NCI-H82 treated with DMSO at 0.1 percent for 48 hours (cell line): Measurements from ENCODE around the gene ANKRD31.
"Not testable (repeated sequence)": the region's sequence is repeated elsewhere in the genome, so short reads cannot be mapped to it uniquely, and the experiment has no call there.

Experiments used
- DNase-seq: peaks from one replicate; lab custom pipeline; 2025; ENCODE audit not compliant: unreplicated experiment; lab: John Stamatoyannopoulos, UW

The ANKRD31 gene, protein sequence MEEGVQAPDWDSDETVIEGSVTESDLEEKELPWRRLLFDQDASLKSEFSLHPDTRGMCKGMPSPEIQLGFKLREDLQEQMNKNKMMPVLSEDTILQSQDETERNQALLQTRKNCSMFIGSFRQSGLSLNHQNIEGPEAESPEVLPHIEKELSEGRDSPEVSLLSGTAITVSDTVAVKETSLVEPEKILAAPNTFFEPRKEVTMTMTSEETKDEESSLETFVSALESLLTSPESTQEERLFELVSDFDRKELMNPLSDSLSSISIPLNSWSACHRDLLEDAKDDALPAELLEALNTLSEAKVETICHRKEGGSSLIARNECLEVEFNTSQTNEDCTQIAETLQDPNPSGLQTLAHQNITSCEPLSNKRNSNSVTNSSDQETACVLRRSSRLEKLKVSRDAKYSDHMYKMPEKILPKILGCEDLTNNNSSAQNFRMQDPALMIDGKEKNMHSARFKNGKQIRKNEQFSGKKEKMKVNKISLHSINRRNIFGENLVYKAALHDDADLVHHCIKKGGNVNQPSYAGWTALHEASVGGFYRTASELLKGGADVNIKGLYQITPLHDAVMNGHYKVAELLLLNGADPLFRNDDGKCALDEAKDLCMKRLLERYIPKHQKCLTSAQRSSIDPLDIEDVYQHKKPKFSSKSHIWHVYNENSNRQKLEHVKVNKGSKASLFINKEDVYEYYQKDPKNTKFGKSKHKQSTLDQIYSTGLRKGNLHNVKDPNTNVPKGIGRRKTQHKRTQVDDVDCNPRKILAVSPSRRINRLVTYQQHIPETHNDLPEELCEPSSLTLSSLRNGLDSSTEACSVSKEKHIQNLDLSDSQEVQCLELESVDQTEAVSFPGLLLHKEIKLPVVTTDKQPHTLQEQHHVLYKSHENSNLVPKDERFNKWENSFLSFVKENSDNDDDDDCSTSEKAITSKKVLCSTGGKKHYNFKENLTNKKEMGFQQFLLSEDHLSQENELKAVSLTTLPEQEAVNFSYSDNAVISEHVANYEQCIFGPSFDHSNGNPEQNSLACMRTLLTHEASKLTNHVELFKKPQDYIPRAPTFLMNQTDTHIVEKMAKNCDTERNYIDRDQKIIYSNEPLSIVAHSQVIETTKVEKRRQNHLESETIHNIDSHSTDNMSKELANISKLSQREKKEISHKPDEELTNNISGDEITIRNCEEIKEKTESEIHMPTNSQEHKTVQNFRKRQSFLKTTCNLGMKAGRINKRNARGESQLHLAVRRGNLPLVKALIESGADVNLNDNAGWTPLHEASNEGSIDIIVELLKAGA (N-terminal part only)

DNA sequence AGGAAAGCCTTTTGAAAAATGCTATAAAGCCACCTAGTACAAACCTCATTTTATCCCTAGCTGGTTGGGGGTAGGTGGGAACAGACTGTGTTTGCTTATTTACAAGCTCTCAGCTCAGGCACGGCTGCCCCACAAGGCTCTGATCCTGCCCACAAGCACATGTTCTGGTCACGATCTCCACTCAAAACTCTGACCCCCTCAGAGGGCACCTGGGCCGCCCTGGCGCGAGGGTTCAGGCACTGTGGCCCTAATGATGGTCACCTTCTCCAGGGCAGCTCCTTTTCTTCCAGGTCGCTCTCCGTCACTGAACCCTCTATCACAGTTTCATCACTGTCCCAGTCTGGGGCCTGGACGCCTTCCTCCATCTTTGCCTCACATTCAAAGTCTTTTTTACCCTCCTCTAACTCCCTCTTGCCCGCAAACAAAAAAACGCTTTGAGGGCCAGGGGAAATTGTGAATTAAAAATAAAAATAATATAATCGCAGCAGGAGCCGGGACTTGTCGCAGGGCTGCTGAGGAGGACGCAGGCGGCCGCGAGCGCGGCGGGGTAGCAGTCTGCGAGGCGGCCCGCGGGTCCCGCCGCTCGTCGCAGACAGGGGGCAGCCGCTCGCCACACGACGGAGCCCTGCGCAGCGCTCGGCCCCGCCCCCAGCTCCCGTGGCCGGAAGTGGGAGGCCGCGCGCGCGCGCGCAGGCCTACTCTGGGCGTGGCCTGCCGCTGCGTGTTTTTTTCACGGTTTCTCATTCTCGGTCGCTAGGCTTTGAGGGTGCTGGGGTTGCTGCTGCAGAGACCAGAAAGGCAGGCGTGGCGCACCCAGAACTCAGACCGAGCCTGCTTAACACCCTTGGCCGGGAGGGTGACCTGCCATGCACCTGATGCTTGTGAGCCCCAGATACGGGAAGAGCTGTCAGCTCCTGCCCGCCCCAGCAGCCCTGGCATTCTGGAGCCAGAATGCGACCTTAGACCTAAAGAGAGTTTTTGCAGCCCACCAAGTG, at the start of gene ANKRD31:
ANKRD31 (minus strand) TSS at position 557 of the 995 bp plus-strand sequence; CDS start at position 365, 192 bp downstream.
- peak; percentile 29 for DNase-seq

DNA sequence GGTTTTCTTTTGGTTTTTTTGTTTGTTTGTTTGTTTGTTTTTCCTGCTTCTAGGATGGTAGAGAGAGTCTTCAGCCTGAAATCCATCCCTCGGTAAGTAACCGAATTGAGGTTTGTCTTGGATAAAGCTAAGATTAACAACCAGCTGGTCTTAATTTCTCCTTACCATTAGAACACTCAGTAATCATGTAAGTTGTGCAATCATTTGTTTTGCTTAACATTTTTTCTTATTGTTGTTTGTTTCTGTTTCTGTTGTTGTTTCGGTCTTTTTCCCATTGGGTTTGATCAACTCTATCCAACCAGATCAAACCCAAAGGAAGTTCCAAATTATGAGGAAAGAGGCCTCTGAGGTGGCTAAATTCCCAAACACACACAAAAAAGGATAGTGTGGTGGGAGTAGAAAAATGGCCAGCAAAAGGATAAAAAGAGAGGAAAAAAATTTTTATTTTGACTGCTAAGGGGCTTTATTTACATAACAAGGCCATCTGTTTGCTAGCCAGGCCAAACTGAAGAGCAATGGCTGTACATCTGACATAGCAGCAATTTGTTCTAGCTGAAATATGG, 49.6 kb upstream of the ANKRD31 start:
- no peak for DNase-seq

DNA sequence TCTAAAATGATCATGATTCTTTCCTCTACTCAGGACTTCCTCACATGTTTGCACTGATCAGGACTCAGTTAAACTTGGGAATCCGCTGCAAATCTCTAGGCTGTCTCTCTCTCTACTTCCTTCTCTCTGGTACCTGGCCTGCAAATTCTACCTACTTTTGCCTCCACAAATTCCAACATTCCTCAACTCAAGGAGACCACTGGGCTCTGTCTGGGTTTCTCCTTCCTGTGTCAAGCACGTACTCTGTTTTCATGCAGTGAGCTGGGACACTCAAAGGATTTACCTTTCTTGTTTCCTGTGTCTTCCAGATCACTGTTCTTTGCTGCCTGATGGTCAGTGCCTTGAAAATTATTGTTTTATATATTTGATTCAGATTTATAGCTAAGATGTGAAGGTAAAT, 45.9 kb upstream of the ANKRD31 start:
- DNase-seq = no peak

DNA sequence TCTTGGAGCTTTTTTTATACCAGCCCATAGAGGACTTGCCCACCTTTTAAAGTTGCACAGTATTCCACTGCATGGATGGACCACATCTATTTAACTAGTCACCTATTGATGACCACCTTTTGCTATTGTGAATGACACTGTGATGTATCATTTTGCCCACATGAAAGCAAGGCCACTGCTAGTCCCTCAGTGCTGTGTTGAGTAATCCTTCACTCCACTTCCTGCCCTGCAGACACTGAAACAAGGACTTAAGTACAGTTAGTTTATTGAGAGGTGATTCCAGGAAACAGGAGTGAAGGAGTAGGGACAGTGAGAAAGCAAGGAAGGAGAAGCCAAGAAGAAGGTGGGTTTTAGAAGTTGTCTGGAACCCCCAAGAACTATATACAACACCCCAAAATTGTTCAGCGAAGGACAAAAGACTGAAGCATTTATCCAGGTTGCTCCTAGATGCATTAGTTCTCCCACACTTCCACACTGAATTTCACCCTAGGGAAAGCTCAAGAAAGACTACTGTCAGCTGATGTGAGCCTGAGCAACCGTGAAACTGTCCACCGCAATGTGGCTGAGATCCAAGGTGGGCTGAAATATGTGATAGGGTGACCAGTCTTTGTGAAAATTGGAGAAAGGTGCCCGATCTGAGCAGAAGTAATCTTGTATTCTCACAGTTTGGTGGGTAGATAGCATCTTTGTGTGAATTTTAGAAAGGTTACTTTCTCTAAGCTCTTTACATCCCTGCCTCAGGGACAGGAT, 45.2 kb upstream of the ANKRD31 start:
- DNase-seq = no peak

DNA sequence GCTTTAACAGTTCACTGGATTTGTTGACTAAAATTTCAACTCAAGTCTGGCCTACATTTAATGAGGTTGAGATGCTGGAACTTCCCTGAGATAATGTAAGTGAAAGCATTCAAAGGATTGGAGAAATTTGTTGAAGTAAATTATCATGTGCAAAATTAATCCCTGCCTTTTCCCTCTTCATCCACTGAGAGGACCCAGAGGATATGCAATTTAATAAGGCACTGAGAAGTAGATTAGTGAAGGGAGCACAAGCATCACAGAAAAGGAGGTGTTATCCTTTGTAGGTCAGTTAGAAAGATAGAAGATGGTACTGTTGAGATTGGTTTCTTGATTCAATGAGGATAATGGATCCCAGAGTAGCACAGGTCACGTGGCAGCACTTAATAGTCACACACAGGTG, 42.6 kb upstream of the ANKRD31 start:
- no peak for DNase-seq

DNA sequence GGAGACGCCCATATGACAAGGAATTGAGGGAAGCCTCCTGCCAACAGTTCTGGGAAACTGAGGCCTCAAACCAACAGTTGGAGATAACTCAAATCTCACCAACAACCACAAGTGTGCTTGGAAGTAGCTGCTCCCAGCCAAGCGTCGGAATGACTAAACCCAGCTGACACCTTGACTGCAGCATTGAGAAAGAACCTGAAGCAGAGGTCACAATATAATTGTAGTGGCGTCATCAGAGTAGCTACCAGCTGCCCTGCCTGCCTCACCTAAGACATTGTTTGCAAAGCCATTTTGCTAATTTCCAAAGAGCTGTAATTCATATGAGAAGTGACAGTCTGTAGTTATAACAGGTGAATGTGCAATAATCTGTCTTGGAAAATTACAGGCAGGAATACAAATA, 40.8 kb upstream of the ANKRD31 start:
- no peak for DNase-seq

DNA sequence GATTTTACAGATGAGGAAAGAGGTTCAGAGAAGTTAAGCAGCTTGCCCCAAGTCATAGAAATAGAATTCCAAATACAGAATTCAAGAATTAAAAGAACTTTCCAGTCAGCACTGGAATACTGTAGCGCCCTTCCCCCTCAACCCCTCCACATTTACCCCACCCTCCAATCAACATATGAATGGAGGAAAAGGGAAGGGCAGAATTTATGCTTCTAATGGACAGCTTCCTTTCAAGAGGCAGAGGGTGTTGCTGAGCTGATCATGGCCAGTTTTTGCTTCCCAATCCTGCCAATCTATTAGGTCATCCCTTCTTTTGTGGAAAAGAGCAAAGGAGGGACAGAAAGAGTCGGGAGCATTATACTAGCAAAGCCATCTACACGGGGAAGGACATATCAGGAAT, 39.1 kb upstream of the ANKRD31 start:
- no peak for DNase-seq

DNA sequence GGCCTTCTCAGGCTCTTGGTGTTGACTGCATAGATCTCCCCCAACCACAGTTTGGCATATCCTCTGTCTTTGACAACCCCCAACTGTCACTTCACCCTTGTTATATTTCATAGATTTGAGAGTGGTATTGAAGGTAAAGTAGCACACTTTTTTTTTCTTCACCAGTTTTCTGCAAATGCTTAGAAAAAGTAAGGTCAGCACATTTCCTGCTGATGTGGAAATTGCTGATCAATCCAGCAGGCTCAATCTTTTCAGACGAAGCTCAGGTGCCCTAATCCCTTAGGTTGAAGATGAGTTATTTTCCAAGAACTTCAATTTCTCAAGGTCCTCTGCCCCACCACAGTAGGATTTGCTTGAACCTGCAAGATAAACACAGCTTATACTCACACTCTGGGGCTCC, 38.5 kb upstream of the ANKRD31 start:
- DNase-seq = no peak

DNA sequence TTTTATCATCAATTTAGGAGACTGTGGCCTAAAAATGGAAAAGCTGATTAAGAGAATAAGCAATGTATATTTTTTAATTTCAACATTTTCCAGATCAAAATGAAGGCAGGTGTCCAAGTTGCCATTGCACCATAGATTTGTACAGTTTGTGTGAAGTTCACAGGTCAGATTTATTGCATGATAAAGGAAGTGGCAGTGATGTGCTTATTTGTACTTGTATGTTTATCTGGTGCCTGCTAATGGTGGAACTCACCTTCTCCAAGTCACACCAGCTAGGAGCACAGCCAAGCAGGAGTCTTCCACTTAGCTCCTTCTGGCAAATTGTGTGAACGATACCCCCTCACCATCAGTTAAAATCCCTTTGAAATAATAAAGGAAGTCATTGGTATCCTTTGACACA, 37.8 kb upstream of the ANKRD31 start:
- no peak for DNase-seq

DNA sequence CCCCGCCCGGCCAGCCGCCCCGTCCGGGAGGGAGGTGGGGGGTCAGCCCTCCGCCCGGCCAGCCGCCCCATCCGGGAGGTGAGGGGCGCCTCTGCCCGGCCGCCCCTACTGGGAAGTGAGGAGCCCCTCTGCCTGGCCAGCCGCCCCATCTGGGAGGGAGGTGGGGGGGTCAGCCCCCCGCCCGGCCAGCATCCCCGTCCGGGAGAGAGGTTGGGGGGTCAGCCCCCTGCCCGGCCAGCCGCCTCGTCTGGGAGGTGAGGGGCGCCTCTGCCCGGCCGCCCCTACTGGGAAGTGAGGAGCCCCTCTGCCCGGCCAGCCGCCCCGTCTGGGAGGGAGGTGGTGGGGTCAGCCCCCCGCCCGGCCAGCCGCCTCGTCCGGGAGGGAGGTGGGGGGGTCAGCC, 33.9 kb upstream of the ANKRD31 start:
- DNase-seq = not testable (repeated sequence)

DNA sequence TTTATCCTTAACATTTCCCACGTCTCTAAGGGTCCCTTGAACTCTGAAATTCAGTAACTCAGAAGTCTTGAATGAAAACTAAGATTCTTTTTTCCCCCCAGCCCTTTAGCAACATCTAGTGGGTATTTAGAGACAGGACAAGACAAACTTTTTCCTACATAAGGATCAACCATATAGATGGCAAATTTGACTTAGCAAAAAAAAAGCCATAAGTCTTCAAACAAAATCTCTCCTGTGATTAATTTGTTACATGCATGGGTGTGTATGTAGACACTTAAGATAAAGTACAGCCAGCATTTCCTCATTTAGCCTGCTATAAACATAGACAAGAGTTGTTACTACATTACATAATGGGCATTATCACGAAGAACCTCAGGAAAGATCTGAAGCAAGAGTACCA, 29.1 kb upstream of the ANKRD31 start:
- no peak for DNase-seq

DNA sequence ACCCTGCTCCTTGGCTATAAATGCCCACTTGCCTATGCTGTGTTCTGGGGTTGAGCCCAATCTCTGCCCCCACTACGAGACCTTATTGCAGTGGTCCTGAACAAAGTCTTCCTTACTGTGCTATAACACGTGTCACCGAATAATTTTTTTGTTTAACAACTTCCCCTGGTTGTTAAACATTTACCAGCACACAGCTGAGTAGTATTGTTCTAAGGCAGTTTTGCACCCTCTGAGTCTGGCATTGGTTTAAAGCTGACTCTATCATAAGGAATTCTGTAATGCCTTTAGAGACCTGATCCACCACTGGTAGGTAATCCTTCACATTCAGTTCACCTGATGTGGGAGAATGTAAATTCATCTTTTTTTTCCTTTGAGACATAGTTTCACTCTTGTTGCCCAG, 25.6 kb upstream of the ANKRD31 start:
- no peak for DNase-seq

DNA sequence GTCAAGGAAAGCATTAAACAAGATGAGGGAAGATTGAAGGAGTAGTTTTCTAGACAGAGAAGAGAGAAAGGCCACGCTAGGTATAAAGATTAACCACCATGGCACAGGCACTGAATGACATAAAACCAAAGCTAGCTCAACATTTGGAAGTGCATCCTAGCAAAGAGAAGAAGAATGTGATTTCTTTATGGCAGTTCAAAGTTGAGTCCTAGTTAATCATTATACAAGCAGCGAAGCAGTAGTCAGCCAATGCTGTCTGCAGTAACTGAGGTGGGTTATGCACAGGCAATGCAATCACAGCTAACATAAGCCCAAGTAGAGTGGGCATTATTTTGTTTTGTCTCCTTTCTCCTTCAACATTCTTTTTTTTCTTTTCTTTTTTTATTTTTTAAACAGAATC, 24.0 kb upstream of the ANKRD31 start:
- DNase-seq = no peak

DNA sequence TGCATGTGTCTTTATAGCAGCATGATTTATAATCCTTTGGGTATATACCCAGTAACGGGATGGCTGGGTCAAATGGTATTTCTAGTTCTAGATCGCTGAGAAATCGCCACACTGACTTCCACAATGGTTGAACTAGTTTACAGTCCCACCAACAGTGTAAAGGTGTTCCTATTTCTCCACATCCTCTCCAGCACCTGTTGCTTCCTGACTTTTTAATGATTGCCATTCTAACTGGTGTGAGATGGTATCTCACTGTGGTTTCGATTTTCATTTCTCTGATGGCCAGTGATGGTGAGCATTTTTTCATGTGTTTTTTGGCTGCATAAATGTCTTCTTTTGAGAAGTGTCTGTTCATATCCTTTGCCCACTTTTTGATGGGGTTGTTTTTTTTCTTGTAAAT, 13.8 kb upstream of the ANKRD31 start:
- DNase-seq = not testable (repeated sequence)

DNA sequence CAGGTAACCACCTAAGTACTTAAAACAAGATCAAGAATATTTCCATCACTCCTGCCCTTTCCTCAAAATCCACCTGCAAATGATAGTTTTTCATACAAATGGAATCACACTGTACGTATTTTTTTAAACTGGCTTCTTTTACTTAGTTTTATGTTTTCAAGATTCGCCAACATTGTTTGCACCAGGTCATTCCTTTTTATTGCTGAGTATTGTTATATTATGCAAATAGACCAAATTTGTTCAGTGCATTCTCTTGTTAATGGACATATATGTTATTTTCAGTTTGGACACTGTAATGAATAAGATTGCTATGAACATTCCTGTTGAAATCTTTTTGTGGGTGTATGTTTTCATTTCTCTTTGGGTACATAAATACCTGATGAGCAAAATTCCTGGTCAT, 8.3 kb upstream of the ANKRD31 start:
- no peak for DNase-seq

DNA sequence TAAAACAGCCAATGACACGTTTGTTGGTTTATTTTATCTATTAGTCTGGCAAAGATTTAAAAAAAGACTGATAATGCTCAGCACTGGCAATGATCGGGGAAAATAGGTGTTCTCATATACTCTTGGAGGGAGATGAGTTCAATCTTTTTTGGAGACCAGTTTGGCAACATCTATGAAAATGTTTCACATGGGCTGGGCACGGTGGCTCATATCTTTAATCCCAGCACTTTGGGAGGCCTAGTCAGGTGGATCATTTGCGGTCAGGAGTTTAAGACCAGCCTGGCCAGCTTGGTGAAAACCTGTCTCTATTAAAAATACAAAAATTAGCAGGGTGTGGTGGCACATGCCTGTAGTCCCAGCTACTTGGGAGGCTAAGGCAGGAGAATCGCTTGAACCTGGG, 6.8 kb upstream of the ANKRD31 start:
- DNase-seq = no peak

DNA sequence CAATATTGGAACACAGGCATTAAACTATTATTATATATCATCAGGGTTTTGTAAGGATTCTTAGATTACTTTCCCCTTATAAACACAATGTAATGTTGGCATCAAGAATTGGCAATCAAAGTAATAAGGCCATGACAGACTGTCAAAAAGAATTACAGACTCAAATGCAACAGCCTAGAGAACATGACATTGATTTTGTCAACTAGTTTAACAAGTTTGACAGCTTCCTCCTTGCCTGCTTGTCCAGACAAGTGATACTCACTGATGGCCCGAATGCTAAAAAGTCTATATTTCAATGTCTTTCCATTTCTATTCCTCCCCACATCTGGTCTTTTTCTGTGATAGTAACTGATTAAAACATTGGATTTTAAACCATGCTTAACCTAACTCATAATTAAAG, 6.4 kb upstream of the ANKRD31 start:
- DNase-seq = no peak

DNA sequence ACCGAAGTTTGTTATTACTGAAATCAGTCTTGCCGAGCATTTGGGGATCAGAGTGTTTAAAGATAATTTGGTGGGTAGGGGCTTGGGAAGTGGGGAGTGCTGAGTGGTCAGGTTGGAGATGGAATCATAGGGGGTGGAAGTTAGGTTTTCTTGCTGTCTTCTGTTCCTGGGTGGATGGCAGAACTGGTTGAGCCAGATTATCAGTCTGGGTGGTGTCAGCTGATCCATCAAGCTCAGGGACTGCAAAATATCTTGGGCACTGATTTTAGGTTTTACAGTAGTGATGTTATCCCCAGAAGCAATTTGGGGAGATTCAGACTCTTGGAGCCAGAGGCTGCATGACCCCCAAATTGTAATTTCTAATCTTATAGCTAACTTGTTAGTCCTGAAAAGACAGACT, 5.4 kb upstream of the ANKRD31 start:
- no peak for DNase-seq

DNA sequence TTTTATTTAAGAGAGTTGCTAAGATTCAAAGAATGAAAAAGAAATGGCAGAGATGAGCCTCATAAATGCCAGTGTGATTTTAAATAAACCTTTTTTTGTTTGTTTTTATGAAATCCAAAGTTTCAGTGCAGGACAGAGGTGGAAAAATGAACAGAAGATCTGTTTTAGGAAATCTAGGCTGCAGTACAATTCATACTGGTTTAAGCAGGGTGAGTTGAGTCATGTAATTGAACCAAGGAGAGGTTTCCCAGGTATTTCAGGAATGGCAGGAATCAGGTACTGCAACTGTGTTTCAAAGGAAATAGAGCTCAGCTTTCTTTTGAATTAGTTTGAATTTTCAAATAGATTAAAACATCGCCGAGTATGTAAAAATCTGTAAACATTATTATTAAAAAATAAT, 3.0 kb upstream of the ANKRD31 start:
- no peak for DNase-seq
